K562 (cell line): ENCODE data around the gene HOXC10. TPM values are rescaled to one million over a fixed set of nuclear protein-coding genes. Genes with fewer than 3 reads are reported as not detected.
A peak's percentile ranks its signal among the peaks of the same experiment; 100 is the strongest.

Experiments used
- ATAC-seq: fragments of 200-7000 bp; cut with Tn5 transposase; 3 replicates; pipeline ENCODE4 v1.9.1; 2020; ENCODE audit warnings: moderate library complexity
- BruUV-seq: library from RNA; stranded (reverse); fragments of 400-500 nt; replicated peaks from 2 replicates; lab custom pipeline; 2021; lab: Mats Ljungman, UMichigan
- CTCF ChIA-PET: fragments of 300-600 bp; formaldehyde crosslinking; extraction: SDS; loops from one replicate; lab custom pipeline; 2021; ENCODE audit warnings: low intra/inter-chr PET ratio; lab: Yijun Ruan, JAX
- POLR2A ChIA-PET: fragments of 300-600, 350-650 bp; sonication (Branson Sonifier 250); formaldehyde crosslinking; extraction: SDS; loops from one replicate; lab custom pipeline; 2021; ENCODE audit warnings: antibody characterized with exemption, inconsistent platforms; lab: Yijun Ruan, JAX
- DNase-seq, 4 experiments: peaks; one replicate each; pipeline versions ENCODE4 v3.0.0 to v3.0.0-alpha.2; 2011 to 2018; ENCODE audit warnings: low spot score in 3 of 4, mixed read lengths in 3 of 4; ENCODE audit errors: extremely low read depth in 1 of 4
- FAIRE-seq: peaks from 2 replicates; lab custom pipeline; 2011; peaks lifted over from hg19 to GRCh38; lab: Jason Lieb, UNC
- H2AFZ ChIP-seq: 2 replicates; pipeline ENCODE4 v1.6.0; 2011; ENCODE audit warnings: low read depth, low read length, control low read depth, inconsistent platforms
- H3K27ac ChIP-seq: fragments of 200-600 bp; 3 replicates; pipeline ENCODE4 v1.8.0; 2011; ENCODE audit warnings: low read depth, mild to moderate bottlenecking, control low read depth, inconsistent platforms, low read length, moderate library complexity, mixed read lengths; ENCODE audit errors: extremely low read depth
- H3K27me3 ChIP-seq, 2 experiments: fragments of 300-600 bp in 1 of 2; 2 replicates in 1 of 2; 3 replicates in 1 of 2; pipeline versions ENCODE4 v1.6.0 to v1.8.0; 2011; ENCODE audit warnings: inconsistent platforms in 2 of 2, low read length in 2 of 2, mild to moderate bottlenecking in 1 of 2, mixed read lengths in 1 of 2, moderate library complexity in 1 of 2; ENCODE audit not compliant: control insufficient read depth in 2 of 2, insufficient read depth in 2 of 2
- H3K36me3 ChIP-seq: fragments of 300-600 bp; 3 replicates; pipeline ENCODE4 v1.8.0; 2011; ENCODE audit warnings: mild to moderate bottlenecking, low read length, inconsistent platforms; ENCODE audit not compliant: control insufficient read depth, insufficient read depth
- H3K4me1 ChIP-seq, 2 experiments: fragments of 200-600 bp in 1 of 2; replicated peaks in 1 of 2; 2 replicates in 1 of 2; 3 replicates in 1 of 2; pipeline versions ENCODE4 v1.5.1 to v1.8.0; 2011; ENCODE audit warnings: inconsistent platforms in 2 of 2, low read length in 2 of 2, mild to moderate bottlenecking in 1 of 2, mixed read lengths in 1 of 2, moderate library complexity in 1 of 2; ENCODE audit not compliant: control insufficient read depth in 2 of 2, insufficient read depth in 2 of 2
- H3K4me2 ChIP-seq: 2 replicates; pipeline ENCODE4 v1.6.1; 2011; ENCODE audit warnings: low read length, control low read depth, inconsistent platforms, mixed read lengths; ENCODE audit not compliant: insufficient read depth
- H3K4me3 ChIP-seq: fragments of 200-600 bp; sonication (generic), shearing (Covaris generic); 2 replicates; pipeline ENCODE4 v1.5.1; 2016; ENCODE audit warnings: control low read depth, inconsistent platforms
- H3K79me2 ChIP-seq: fragments of 200-600 bp; 3 replicates; pipeline ENCODE4 v1.8.0; 2011; ENCODE audit warnings: low read length, inconsistent platforms; ENCODE audit not compliant: control insufficient read depth, insufficient read depth
- H3K9ac ChIP-seq, 2 experiments: 2 replicates each; pipeline versions ENCODE4 v1.6.0 to v1.6.1; 2011; ENCODE audit warnings: low read depth in 2 of 2, low read length in 2 of 2, control low read depth in 1 of 2, inconsistent platforms in 1 of 2, mild to moderate bottlenecking in 1 of 2, mixed read lengths in 1 of 2; ENCODE audit not compliant: insufficient read depth in 1 of 2
- H3K9me1 ChIP-seq: one replicate; pipeline ENCODE4 v1.6.0; 2011; ENCODE audit warnings: inconsistent platforms, mild to moderate bottlenecking, low read length, moderate library complexity; ENCODE audit not compliant: control insufficient read depth, insufficient read depth
- H3K9me3 ChIP-seq: replicated peaks from 2 replicates; pipeline ENCODE4 v1.5.1; 2011; ENCODE audit warnings: low read depth, low read length, inconsistent platforms; ENCODE audit not compliant: control insufficient read depth, insufficient read depth
- H4K20me1 ChIP-seq: replicated peaks from 2 replicates; pipeline ENCODE4 v1.6.1; 2011; ENCODE audit warnings: low read length, inconsistent platforms, mixed read lengths; ENCODE audit not compliant: control insufficient read depth, insufficient read depth
- BDP1 ChIP-seq: IDR thresholded peaks from 3 replicates; pipeline ENCODE4 v1.6.1; 2011; ENCODE audit not compliant: insufficient read length, insufficient read depth
- CBFA2T3 ChIP-seq: fragments of 450-650 bp; IDR thresholded peaks from 2 replicates; pipeline ENCODE4 v1.6.1; 2017
- CBX2 ChIP-seq: fragments of 200-600 bp; sonication (generic); IDR thresholded peaks from one replicate; pipeline ENCODE4 v1.6.1; 2012; ENCODE audit warnings: mild to moderate bottlenecking, low read length, inconsistent platforms; ENCODE audit not compliant: insufficient read depth, poor library complexity, severe bottlenecking
- FOXP1 ChIP-seq: sonication (generic); formaldehyde crosslinking; IDR thresholded peaks from 2 replicates; pipeline ENCODE4 v1.8.0; 2022; ENCODE audit warnings: mild to moderate bottlenecking, missing genetic modification reagents
- ZSCAN29 ChIP-seq: fragments of 450-650 bp; IDR thresholded peaks from 2 replicates; pipeline ENCODE4 v1.6.1; 2017
- WGBS: fragments of 100-300 bp; shearing (Covaris generic); methylation state at CpG from one replicate; pipeline ENCODE4 v1.1.6; 2016; ENCODE audit warnings: low coverage, mixed read lengths; ENCODE audit not compliant: insufficient coverage; ENCODE audit errors: missing lambda C conversion rate; 5-methylcytosine and 5-hydroxymethylcytosine counted together
- in situ Hi-C: fragments of 300-500 bp; cut with MboI; formaldehyde crosslinking; loops from 4 replicates; pipeline ENCODE4 v1.15.0; 2018; ENCODE audit warnings: inconsistent platforms, mixed read lengths
- intact Hi-C: fragments of 100-400 bp; cut with micrococcal nuclease; formaldehyde crosslinking; loops from 2 replicates; pipeline ENCODE4 v1.14.2; 2022
- polyA plus RNA-seq, 8 experiments: library from polyadenylated mRNA; depleted of rRNA in 4 of 8; stranded (reverse) in 5 of 8; unstranded in 3 of 8; fragments of >200 nt; fragmentation: Nextera tagmentation in 2 of 8; fragmentation: Illumina TruSeq in 1 of 8; extraction: Ambion mirVana in 2 of 8; extraction: Trizol in 1 of 8; gene quantifications; 2 replicates each; pipeline versions ENCODE4 v1.2.1 to v1.2.3, GENCODE V29; 2011 to 2014; ENCODE audit warnings: inconsistent platforms in 1 of 8, missing spikeins in 1 of 8
- total RNA-seq, 7 experiments: library from RNA; depleted of rRNA in 6 of 7; stranded (reverse); fragments of >200 nt in 6 of 7; fragmentation: Illumina TruSeq in 2 of 7; extraction: Trizol in 2 of 7; gene quantifications; 2 replicates each; pipeline versions ENCODE4 v1.2.1 to v1.2.3, GENCODE V29; 2011 to 2021; ENCODE audit warnings: low replicate concordance in 1 of 7
- TF ChIP-seq, protein P1 (sequence below), 2 experiments: fragments of 450-650 bp in 1 of 2; sonication (generic) in 1 of 2; formaldehyde crosslinking in 1 of 2; IDR thresholded peaks; 2 replicates each; pipeline versions ENCODE4 v1.7.1 to v1.9.0; 2016 to 2022; ENCODE audit warnings: inconsistent platforms in 1 of 2, mild to moderate bottlenecking in 1 of 2, missing genetic modification reagents in 1 of 2

Gene HOXC10
- total and polyA plus RNA-seq, 9 of the 15 experiments (the other 6 are each of a cell fraction or from before 2014, with no cell fraction given), result 0.13 to 0.77 (median 0.35) TPM; not detected in 2

DNA sequence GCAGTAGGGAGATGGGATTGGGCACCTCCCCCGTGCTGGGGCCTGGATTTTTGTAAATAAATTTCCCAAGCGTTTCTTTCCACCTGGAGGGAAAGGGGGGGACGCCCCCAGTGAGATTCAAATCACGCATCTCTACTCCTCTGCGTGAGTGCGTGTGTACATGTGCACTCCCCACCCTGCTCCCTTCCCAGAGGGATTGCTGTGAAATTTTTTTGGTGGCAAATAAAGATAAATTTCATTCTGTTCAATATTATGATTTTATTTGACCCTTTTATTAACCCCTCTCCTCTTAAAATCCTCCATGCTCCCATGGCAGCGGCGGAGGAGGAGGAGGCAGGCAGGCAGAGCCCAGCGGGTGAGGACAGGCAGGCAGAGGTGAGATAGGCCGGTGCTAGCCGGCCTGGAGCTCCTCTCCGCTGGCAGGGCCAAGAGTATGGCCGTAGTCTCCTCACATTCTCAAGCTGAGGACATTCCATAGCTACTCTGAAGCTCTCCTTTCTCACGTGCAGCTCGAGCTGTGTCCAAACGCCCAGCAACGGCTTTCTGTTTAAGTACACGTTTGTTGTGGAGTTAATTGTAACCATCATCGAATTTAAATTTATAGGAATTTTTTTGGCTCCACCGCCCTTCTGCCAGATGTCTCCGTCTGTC, 8.6 kb upstream of the HOXC10 start (continued):
- no peak for TF ChIP-seq ZSCAN29
- no peak for TF ChIP-seq BDP1
- TF ChIP-seq FOXP1 (CRISPR knock-in tag), result no peak
- TF ChIP-seq CBFA2T3, result no peak

DNA sequence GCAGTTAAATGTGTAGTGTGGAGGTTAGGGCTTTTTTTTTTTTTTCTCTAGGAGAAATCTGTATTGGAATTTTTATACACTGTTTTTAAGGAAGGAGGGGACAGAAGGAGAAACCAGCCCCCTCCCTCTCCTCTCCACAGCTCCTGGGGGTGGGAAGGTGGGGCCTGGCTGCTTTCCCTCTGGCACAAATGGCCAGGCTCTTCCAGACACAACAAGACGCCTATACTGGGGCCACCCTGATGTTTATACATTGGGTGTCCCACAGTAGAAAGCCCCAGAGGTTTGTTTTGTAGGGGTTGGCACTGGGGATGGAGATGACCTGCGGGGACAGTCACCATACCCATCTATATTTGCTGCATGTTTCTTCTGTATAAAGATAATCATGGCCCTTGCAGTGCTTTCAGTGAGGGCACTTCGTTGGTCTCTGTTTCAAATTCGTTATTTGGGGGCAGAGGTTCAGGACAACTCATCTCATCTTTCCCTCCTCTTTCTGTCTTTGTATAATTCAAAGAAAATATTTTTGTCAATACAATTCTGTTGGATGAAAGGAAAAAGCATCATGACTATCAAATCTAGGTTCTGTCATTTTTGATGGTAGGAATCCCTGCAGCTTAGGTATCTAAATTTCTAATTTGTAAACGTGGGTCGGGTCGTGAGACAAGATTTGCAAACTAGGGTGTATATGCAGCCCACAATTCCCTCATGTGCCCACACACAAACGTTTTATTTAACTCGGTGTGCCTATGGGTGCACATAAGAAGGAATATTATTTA, 7.9 kb upstream of the HOXC10 start:
- peaks cover 5% of the 10 kb centered on the region; the same call in 1 of the 2 replicates for H4K20me1 ChIP-seq
- no peak overlapping the region for H3K4me2 ChIP-seq
- no peaks in the 10 kb centered on the region for H3K79me2 ChIP-seq
- TF ChIP-seq, protein P1, sequence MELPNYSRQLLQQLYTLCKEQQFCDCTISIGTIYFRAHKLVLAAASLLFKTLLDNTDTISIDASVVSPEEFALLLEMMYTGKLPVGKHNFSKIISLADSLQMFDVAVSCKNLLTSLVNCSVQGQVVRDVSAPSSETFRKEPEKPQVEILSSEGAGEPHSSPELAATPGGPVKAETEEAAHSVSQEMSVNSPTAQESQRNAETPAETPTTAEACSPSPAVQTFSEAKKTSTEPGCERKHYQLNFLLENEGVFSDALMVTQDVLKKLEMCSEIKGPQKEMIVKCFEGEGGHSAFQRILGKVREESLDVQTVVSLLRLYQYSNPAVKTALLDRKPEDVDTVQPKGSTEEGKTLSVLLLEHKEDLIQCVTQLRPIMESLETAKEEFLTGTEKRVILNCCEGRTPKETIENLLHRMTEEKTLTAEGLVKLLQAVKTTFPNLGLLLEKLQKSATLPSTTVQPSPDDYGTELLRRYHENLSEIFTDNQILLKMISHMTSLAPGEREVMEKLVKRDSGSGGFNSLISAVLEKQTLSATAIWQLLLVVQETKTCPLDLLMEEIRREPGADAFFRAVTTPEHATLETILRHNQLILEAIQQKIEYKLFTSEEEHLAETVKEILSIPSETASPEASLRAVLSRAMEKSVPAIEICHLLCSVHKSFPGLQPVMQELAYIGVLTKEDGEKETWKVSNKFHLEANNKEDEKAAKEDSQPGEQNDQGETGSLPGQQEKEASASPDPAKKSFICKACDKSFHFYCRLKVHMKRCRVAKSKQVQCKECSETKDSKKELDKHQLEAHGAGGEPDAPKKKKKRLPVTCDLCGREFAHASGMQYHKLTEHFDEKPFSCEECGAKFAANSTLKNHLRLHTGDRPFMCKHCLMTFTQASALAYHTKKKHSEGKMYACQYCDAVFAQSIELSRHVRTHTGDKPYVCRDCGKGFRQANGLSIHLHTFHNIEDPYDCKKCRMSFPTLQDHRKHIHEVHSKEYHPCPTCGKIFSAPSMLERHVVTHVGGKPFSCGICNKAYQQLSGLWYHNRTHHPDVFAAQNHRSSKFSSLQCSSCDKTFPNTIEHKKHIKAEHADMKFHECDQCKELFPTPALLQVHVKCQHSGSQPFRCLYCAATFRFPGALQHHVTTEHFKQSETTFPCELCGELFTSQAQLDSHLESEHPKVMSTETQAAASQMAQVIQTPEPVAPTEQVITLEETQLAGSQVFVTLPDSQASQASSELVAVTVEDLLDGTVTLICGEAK (IDR thresholded peaks at IDR 0.05), result no peak
- TF ChIP-seq, protein P1 (CRISPR knock-in tag; IDR thresholded peaks at IDR 0.05), result no peak
- peak; percentile 82 for TF ChIP-seq CBX2
- no peak for DNase-seq
- BruUV-seq, result no TSS peak
- no peak overlapping the region for H2AFZ ChIP-seq
- H3K9ac ChIP-seq, result no peak overlapping the region
- no peak for FAIRE-seq
- no peaks in the 10 kb centered on the region for H3K9me3 ChIP-seq
- ATAC-seq, result no peak
- H3K4me1 ChIP-seq, result peaks cover 2 to 27% of the 10 kb centered on the region in 2 experiments; a peak in 2 of 5 replicates
- H3K9me1 ChIP-seq, result no peaks in the 10 kb centered on the region
- CTCF ChIA-PET, result no interaction called here
- POLR2A ChIA-PET, result interaction anchor here (1.0 to 1.9 kb wide), 4 partner anchors 11 to 249 kb away, joined by 3 to 11 read pairs (median 4); partner anchors contain the start of gene HOXC9
- no peak overlapping the region for H3K27ac ChIP-seq
- H3K4me3 ChIP-seq, result no peak overlapping the region
- in situ Hi-C loops, result no loop called here
- H3K27me3 ChIP-seq, result peaks cover 45 to 55% of the 10 kb centered on the region in 2 experiments
- 5% methylated on average over 9 of the region's 9 CpGs for WGBS
- H3K36me3 ChIP-seq, result no peaks in the 10 kb centered on the region
- intact Hi-C loops, result no loop called here
